ENCODE data around the gene CDC34. TPM values are rescaled to one million over a fixed set of nuclear protein-coding genes. Genes with fewer than 3 reads are reported as not detected.

Gene CDC34
- total RNA-seq, 1 experiment from 2014 or later: 87.4 TPM

GRCh38 chr19:512547-513365 lies 18.8 kb upstream of the CDC34 start:
- BruUV-seq (replicated peaks): no TSS peak
- Histone ChIP-seq H3K4me3 (replicated peaks in 1 of 2; ENCODE audit: low read depth in 1 of 2, low read length in 2 of 2) (no peak overlapping the region), H3K27ac (ENCODE audit: low read depth, low read length) (no peak overlapping the region), H2AFZ (ENCODE audit: low read depth, low read length, poor library complexity, severe bottlenecking) (no peak overlapping the region), H3K4me2 (ENCODE audit: low read length) (no peak overlapping the region), H3K9me2 (ENCODE audit: insufficient read depth) (no peaks in the 10 kb centered on the region), H3K9me3 (ENCODE audit: control insufficient read depth in 1 of 2, insufficient read depth in 1 of 2, low read depth in 1 of 2, low read length in 2 of 2) (no peaks in the 10 kb centered on the region), H3K79me2 (ENCODE audit: insufficient read depth, low read length) (peaks cover 11% of the 10 kb centered on the region; the same call in 1 of the 2 replicates), H3K4me1 (ENCODE audit: control insufficient read depth in 1 of 2, insufficient read depth in 2 of 2, low read length in 2 of 2) (peaks cover 20 to 40% of the 10 kb centered on the region in 2 experiments), H3K27me3 (ENCODE audit: insufficient read depth, low read length) (no peaks in the 10 kb centered on the region), H4K20me1 (ENCODE audit: insufficient read depth) (no peaks in the 10 kb centered on the region), H3K9ac (ENCODE audit: low read length) (no peak overlapping the region), H3K36me3 (ENCODE audit: control insufficient read depth in 1 of 2, insufficient read depth in 2 of 2, low read length in 2 of 2) (peaks cover 0 to 10% of the 10 kb centered on the region in 2 experiments; a peak in 1 of 4 replicates)
- TF ChIP-seq CTCF (IDR thresholded peaks at IDR 0.05 in 2 of 3, conservative IDR thresholded peaks at IDR 0.05 in 1 of 3; ENCODE audit: borderline replicate concordance in 1 of 3, insufficient read depth in 1 of 3, low read depth in 2 of 3, low read length in 2 of 3): no peak
- TF ChIP-seq ZFX (IDR thresholded peaks at IDR 0.05): 0 out of 2 replicates have a peak, but pooled peaks have one; percentile 12
- ChIA-PET POLR2A (no interaction called here), RAD21 (ENCODE audit: low non-redundant PET in 1 of 2, low total read pairs in 2 of 2, uncharacterized antibody in 2 of 2, unreplicated experiment in 2 of 2) (no interaction called here), CTCF (no interaction called here)
- no peak for ATAC-seq
- intact Hi-C loops (cut with micrococcal nuclease): no loop called here
- no peak for DNase-seq (ENCODE audit: low read depth, low spot score)

- ChIA-PET CTCF (no interaction called here), POLR2A (no interaction called here), RAD21 (ENCODE audit: low non-redundant PET in 1 of 2, low total read pairs in 2 of 2, uncharacterized antibody in 2 of 2, unreplicated experiment in 2 of 2) (no interaction called here)
- Histone ChIP-seq H3K9ac (ENCODE audit: low read length) (no peak overlapping the region), H3K9me3 (ENCODE audit: control insufficient read depth in 1 of 2, insufficient read depth in 1 of 2, low read depth in 1 of 2, low read length in 2 of 2) (no peaks in the 10 kb centered on the region), H4K20me1 (ENCODE audit: insufficient read depth) (no peaks in the 10 kb centered on the region), H3K4me2 (ENCODE audit: low read length) (no peak overlapping the region), H3K36me3 (ENCODE audit: control insufficient read depth in 1 of 2, insufficient read depth in 2 of 2, low read length in 2 of 2) (peaks cover 0 to 10% of the 10 kb centered on the region in 2 experiments; a peak in 1 of 4 replicates), H3K9me2 (ENCODE audit: insufficient read depth) (no peaks in the 10 kb centered on the region), H3K27me3 (ENCODE audit: insufficient read depth, low read length) (no peaks in the 10 kb centered on the region), H3K27ac (ENCODE audit: low read depth, low read length) (no peak overlapping the region), H2AFZ (ENCODE audit: low read depth, low read length, poor library complexity, severe bottlenecking) (no peak overlapping the region), H3K79me2 (ENCODE audit: insufficient read depth, low read length) (peaks cover 3% of the 10 kb centered on the region; the same call in 1 of the 2 replicates), H3K4me3 (replicated peaks in 1 of 2; ENCODE audit: low read depth in 1 of 2, low read length in 2 of 2) (no peak overlapping the region), H3K4me1 (ENCODE audit: control insufficient read depth in 1 of 2, insufficient read depth in 2 of 2, low read length in 2 of 2) (peaks cover 18 to 32% of the 10 kb centered on the region in 2 experiments)
- no peak for TF ChIP-seq EZH2phosphoT487 (IDR thresholded peaks at IDR 0.05; ENCODE audit: borderline replicate concordance)
- TF ChIP-seq CTCF (IDR thresholded peaks at IDR 0.05 in 2 of 3, conservative IDR thresholded peaks at IDR 0.05 in 1 of 3; ENCODE audit: borderline replicate concordance in 1 of 3, insufficient read depth in 1 of 3, low read depth in 2 of 3, low read length in 2 of 3): no peak
- no peak for TF ChIP-seq EZH2 (IDR thresholded peaks at IDR 0.05)
- TF ChIP-seq, protein P1, sequence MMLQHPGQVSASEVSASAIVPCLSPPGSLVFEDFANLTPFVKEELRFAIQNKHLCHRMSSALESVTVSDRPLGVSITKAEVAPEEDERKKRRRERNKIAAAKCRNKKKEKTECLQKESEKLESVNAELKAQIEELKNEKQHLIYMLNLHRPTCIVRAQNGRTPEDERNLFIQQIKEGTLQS (IDR thresholded peaks at IDR 0.05): no peak
- no peak for TF ChIP-seq ZFX (IDR thresholded peaks at IDR 0.05)
- TF ChIP-seq EGR1 (IDR thresholded peaks at IDR 0.05; ENCODE audit: low read depth): no peak
- no TSS peak for BruUV-seq (replicated peaks)
- no peak for ATAC-seq
- intact Hi-C loops (cut with micrococcal nuclease): no loop called here
- no peak for DNase-seq (ENCODE audit: low read depth, low spot score)
Measured at GRCh38 chr19:513368-514165, 18.0 kb upstream of the CDC34 start.
